HG03095 (cell line): ENCODE results near the gene AGO3.
"Not testable (repeated sequence)": the region's sequence is repeated elsewhere in the genome, so short reads cannot be mapped to it uniquely, and the experiment has no call there.

ENCODE experiments used
- ATAC-seq: cut with Tn5 transposase; IDR thresholded peaks from one replicate; pipeline ENCODE4 v1.9.1; 2021; ENCODE audit warnings: moderate library complexity; ENCODE audit not compliant: unreplicated experiment

AGO3 gene

DNA sequence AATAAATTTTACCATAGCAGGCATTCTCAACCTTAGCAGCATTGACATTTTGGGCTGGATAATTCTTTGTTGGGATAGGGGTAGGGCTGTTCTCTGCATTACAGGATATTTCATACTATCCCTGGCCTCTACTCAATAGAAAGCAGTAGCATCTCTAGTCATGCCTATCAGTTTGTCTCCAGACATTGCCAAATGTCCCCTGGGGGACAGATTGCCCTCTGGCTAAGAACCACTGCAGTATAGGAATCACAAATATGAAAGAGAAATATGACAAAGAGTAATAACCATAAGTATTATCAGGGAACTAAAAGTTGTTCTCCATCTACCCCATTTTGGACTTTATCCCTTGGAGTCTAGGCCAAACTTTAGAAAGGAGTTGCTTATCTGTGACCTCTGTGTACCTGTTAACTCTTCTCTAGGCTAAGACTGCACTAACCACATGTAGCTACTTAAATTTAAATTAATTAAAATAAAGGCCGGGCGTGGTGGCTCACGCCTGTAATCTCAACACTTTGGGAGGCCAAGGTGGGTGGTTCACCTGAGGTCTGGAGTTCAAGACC lies 76.1 kb downstream of the AGO3 start:
- no peak for ATAC-seq

- ATAC-seq: no peak
Measured at GRCh38 chr1:36007741-36008140, 76.8 kb downstream of the AGO3 start.

DNA sequence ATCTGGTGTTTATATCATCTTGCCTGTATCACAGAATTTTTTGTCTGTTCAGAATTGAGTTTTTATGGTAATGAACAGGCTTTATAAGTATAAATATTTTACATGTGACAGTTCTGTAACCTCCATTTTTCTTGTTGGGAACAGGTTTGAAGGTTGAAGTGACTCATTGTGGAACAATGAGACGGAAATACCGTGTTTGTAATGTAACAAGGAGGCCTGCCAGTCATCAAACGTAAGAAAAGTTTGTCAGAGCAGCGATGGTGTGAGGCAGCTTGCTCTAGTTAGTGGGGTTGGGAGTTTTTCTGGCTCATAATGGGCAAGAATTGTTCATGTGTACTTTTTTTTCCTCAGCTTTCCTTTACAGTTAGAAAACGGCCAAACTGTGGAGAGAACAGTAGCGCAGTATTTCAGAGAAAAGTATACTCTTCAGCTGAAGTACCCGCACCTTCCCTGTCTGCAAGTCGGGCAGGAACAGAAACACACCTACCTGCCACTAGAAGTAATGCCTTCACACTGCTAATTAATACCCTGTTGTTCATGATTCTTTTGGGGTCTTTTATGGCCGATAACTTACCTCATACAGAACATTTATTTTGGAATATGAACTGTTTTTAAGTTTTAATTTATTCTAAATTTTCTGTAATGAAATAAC lies 77.8 kb downstream of the AGO3 start:
- no peak for ATAC-seq

DNA sequence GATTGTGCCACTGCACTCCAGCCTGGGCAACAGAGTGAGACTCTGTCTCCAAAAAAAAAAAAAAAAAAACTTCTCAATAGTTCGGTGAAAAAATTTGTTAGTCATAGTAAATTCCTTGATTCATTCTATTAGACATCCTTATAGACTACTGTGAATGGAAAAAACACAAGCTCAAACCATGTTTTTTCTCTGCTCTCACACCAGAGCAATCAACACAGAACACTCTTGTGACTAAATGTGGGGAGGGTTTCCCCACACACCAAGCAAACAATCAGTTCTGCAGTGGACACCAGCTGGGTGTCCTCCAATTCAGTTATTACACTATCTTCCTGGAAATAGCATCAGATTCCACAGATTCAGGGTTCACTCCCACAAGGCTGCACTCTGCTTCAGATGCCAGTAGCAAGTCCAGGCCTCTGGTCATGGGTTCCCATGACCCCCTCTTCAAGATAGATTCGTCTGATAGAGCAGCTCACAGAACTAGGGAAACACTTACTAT lies 83.9 kb downstream of the AGO3 start:
- no peak for ATAC-seq

- ATAC-seq: no peak
Measured at GRCh38 chr1:36016686-36017085, 85.8 kb downstream of the AGO3 start.

GRCh38 chr1:36023098-36023769 lies 92.3 kb downstream of the AGO3 start:
- ATAC-seq: no peak

- ATAC-seq: not testable (repeated sequence)
Measured at GRCh38 chr1:36024024-36024423, 93.1 kb downstream of the AGO3 start.

- no peak for ATAC-seq
Measured at GRCh38 chr1:36024847-36025246, 93.9 kb downstream of the AGO3 start.

DNA sequence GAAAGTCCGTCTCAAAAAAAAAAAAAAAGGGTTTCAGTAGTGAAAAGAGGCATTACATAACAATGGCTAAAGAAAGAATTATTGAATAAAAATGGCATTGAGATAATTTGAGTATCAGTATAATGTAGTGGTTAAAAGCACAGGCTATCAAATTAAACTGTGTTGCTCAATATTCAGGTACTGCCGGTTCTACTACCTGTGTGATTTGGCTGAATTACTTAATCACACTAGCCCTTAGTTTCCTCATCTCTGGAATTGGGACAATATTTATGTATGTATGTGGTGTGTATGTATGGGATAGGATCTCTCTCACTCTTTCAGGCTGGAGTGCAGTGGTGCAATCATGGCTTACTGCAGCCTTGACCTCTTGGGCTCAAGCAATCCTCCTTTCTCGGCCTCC lies 96.9 kb downstream of the AGO3 start:
- no peak for ATAC-seq

DNA sequence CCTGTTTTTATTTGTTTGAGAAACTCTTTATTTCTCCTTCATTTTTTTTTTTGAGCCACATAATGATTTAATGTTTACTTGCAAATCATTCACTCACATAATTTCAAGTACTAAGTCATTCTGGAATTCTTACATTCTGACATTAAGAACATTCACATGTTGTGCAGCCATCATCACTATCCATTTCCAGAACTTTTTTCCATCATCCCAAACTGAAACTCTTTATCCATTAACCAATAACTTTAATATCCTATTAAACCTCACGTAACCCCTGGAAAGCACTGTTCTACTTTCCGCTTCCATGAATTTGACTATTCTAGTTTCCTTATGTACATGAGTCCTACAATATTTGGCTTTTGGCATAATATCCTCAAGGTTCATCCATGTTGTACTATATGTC lies 100.5 kb downstream of the AGO3 start:
- ATAC-seq: no peak

DNA sequence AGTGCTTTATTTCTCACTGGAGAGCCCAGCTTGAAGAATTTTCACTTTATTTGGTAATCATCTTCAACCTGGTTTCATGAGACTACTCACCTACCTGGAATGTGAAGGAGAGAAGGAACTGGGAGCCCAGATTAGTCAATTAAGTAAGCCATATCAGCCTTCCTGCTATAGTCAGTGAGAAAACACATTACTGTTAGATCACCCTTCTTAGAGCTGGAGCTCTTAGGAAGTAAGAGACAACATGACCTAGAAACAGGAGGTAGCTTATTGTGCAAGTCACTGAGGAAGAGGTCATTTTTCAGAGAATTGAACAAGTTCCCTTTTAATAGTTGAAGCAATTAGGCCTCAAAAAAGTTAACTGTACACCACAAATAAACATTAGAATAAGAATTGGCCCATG lies 103.8 kb downstream of the AGO3 start:
- ATAC-seq: no peak

DNA sequence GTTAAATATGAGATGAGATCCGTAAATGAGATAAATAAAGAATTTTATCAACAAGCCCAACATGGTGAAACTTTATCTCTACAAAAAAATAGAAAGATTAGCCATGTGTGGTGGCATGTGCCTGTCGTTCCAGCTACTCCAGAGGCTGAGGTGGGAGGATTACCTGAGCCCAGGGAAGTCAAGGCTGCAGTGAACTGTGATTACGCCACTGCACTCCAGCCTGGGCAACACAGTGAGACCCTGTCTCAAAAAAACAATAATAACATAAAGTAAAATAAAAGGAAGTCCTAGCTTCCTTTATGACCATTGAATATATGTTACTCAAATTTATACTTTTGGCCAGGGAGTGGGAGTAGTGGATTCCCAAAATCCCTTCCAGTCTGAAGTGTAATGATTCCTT lies 104.2 kb downstream of the AGO3 start:
- no peak for ATAC-seq

- no peak for ATAC-seq
Measured at GRCh38 chr1:36040238-36040637, 109.3 kb downstream of the AGO3 start.

DNA sequence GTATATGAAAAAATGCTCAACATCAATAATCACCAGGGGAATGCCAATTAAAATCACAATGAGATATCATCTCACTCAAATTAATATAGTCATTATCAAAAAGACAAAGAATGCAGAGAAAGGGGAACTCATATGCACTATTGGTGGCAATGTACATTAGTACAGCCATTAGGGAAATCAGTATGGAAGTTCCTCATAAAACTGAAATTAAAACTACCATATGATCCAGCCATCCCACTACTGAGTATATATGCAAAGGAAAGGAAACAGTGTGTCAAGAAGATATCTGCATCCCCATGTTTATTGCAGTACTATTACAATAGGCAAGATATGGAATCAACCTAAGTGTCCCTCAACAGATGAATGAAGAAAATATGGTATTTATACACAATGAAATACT lies 120.9 kb downstream of the AGO3 start:
- ATAC-seq: no peak

GRCh38 chr1:36053978-36054377 lies 123.1 kb downstream of the AGO3 start:
- no peak for ATAC-seq

DNA sequence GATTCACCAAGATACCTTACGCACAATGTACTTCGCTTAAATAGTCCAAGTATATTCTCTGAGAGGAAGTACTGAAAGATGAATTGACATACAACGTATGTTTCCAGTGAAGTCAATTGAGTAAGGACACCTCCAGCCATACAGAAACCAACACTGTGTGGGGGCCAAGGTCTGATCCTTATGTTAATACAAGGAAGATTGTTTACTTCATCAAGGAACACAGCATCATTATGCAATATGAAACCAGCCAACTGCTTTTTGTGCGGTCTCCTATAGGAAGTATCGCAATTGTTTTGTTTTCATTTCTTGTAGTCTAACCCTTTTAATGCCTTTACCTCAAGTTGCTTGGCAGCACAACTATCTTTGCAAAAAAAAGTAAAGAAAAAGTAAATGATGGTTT lies 124.8 kb downstream of the AGO3 start:
- no peak for ATAC-seq

GRCh38 chr1:36062315-36062714 lies 131.4 kb downstream of the AGO3 start:
- ATAC-seq: no peak

GRCh38 chr1:36067871-36068270 lies 137.0 kb downstream of the AGO3 start:
- ATAC-seq: no peak

DNA sequence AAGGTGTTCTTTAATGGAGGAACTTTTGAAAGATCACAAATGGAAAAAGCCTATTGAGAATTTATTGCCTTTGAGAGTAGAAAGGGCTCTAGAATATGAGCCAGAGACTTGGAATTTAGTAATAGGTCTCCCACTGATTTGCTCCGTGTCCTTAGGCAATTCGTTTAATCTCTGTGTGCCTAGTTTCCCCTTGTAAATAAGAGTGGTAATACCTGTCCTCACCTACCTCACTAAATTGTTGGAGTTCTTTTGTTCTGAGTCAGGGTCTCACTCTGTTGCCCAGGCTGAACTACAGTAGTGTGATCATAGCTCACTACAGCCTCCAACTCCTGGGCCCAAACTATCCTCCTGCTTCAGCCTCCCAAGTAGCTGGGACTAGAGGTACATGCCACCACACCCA lies 138.0 kb downstream of the AGO3 start:
- ATAC-seq: no peak

- ATAC-seq: no peak
Measured at GRCh38 chr1:36070349-36070748, 139.4 kb downstream of the AGO3 start.

DNA sequence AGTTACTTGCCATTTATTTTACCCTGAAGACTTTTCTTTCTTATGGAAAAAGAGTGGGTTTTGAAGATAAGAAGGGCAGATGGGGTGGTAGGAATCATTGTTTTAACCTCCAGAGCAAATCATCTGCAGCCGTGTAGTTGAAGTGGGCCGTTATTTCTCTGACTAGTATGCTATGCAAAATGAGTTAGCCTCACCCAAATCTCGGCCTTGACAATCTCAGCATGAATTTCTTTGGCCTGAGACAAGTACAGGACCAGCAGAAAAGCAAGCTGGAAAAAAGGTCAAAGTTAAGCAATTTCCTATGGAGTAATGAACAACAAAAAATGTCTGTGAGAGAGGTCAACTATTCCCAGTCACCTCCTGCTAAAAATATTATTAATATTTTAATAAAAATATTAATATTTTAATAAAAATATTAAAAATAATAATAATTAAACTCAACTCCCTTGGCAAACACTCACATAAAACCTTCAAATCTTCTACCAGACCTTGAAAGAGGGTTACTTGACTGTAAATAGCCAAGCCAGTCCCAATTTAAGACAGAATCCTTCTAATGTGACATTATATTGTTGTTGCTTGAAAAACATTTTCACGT lies 146.2 kb downstream of the AGO3 start:
- no peak for ATAC-seq

DNA sequence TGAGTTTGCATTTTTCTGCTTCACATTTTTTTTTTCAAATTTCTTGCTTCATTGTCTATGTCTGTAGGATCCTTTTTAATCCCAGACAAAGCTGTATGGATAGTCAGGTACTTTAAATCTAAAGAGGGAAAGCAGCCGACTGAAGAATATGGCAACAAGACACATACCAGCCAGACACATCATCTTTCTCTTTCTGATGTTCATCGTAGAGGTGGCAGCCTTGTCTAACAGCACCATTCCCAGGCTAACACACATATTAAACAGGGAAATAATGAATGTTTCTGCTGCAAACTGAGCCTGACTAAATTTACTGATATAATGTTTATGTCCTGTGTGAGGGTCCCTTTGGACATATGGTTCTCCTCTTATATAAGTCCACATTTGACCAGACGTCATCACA lies 149.3 kb downstream of the AGO3 start:
- no peak for ATAC-seq
